K562 (cell line): Measurements from ENCODE around the gene CDK4. TPM values are rescaled to one million over a fixed set of nuclear protein-coding genes. Genes with fewer than 3 reads are reported as not detected.

Experiments used
- ATAC-seq: fragments of 200-7000 bp; cut with Tn5 transposase; 3 replicates; pipeline ENCODE4 v1.9.1; 2020; ENCODE audit warnings: moderate library complexity
- BruUV-seq: library from RNA; stranded (reverse); fragments of 400-500 nt; replicated peaks from 2 replicates; lab custom pipeline; 2021; lab: Mats Ljungman, UMichigan
- CTCF ChIA-PET: fragments of 300-600 bp; formaldehyde crosslinking; extraction: SDS; loops from one replicate; lab custom pipeline; 2021; ENCODE audit warnings: low intra/inter-chr PET ratio; lab: Yijun Ruan, JAX
- POLR2A ChIA-PET: fragments of 300-600, 350-650 bp; sonication (Branson Sonifier 250); formaldehyde crosslinking; extraction: SDS; loops from one replicate; lab custom pipeline; 2021; ENCODE audit warnings: antibody characterized with exemption, inconsistent platforms; lab: Yijun Ruan, JAX
- DNase-seq, 4 experiments: peaks; one replicate each; pipeline versions ENCODE4 v3.0.0 to v3.0.0-alpha.2; 2011 to 2018; ENCODE audit warnings: low spot score in 3 of 4, mixed read lengths in 3 of 4; ENCODE audit errors: extremely low read depth in 1 of 4
- FAIRE-seq: peaks from 2 replicates; lab custom pipeline; 2011; peaks lifted over from hg19 to GRCh38; lab: Jason Lieb, UNC
- H2AFZ ChIP-seq: 2 replicates; pipeline ENCODE4 v1.6.0; 2011; ENCODE audit warnings: low read depth, low read length, control low read depth, inconsistent platforms
- H3K27ac ChIP-seq: fragments of 200-600 bp; 3 replicates; pipeline ENCODE4 v1.8.0; 2011; ENCODE audit warnings: low read depth, mild to moderate bottlenecking, control low read depth, inconsistent platforms, low read length, moderate library complexity, mixed read lengths; ENCODE audit errors: extremely low read depth
- H3K27me3 ChIP-seq, 2 experiments: fragments of 300-600 bp in 1 of 2; 2 replicates in 1 of 2; 3 replicates in 1 of 2; pipeline versions ENCODE4 v1.6.0 to v1.8.0; 2011; ENCODE audit warnings: inconsistent platforms in 2 of 2, low read length in 2 of 2, mild to moderate bottlenecking in 1 of 2, mixed read lengths in 1 of 2, moderate library complexity in 1 of 2; ENCODE audit not compliant: control insufficient read depth in 2 of 2, insufficient read depth in 2 of 2
- H3K36me3 ChIP-seq: fragments of 300-600 bp; 3 replicates; pipeline ENCODE4 v1.8.0; 2011; ENCODE audit warnings: mild to moderate bottlenecking, low read length, inconsistent platforms; ENCODE audit not compliant: control insufficient read depth, insufficient read depth
- H3K4me1 ChIP-seq, 2 experiments: fragments of 200-600 bp in 1 of 2; replicated peaks in 1 of 2; 2 replicates in 1 of 2; 3 replicates in 1 of 2; pipeline versions ENCODE4 v1.5.1 to v1.8.0; 2011; ENCODE audit warnings: inconsistent platforms in 2 of 2, low read length in 2 of 2, mild to moderate bottlenecking in 1 of 2, mixed read lengths in 1 of 2, moderate library complexity in 1 of 2; ENCODE audit not compliant: control insufficient read depth in 2 of 2, insufficient read depth in 2 of 2
- H3K4me2 ChIP-seq: 2 replicates; pipeline ENCODE4 v1.6.1; 2011; ENCODE audit warnings: low read length, control low read depth, inconsistent platforms, mixed read lengths; ENCODE audit not compliant: insufficient read depth
- H3K4me3 ChIP-seq: fragments of 200-600 bp; sonication (generic), shearing (Covaris generic); 2 replicates; pipeline ENCODE4 v1.5.1; 2016; ENCODE audit warnings: control low read depth, inconsistent platforms
- H3K79me2 ChIP-seq: fragments of 200-600 bp; 3 replicates; pipeline ENCODE4 v1.8.0; 2011; ENCODE audit warnings: low read length, inconsistent platforms; ENCODE audit not compliant: control insufficient read depth, insufficient read depth
- H3K9ac ChIP-seq, 2 experiments: 2 replicates each; pipeline versions ENCODE4 v1.6.0 to v1.6.1; 2011; ENCODE audit warnings: low read depth in 2 of 2, low read length in 2 of 2, control low read depth in 1 of 2, inconsistent platforms in 1 of 2, mild to moderate bottlenecking in 1 of 2, mixed read lengths in 1 of 2; ENCODE audit not compliant: insufficient read depth in 1 of 2
- H3K9me1 ChIP-seq: one replicate; pipeline ENCODE4 v1.6.0; 2011; ENCODE audit warnings: inconsistent platforms, mild to moderate bottlenecking, low read length, moderate library complexity; ENCODE audit not compliant: control insufficient read depth, insufficient read depth
- H3K9me3 ChIP-seq: replicated peaks from 2 replicates; pipeline ENCODE4 v1.5.1; 2011; ENCODE audit warnings: low read depth, low read length, inconsistent platforms; ENCODE audit not compliant: control insufficient read depth, insufficient read depth
- H4K20me1 ChIP-seq: replicated peaks from 2 replicates; pipeline ENCODE4 v1.6.1; 2011; ENCODE audit warnings: low read length, inconsistent platforms, mixed read lengths; ENCODE audit not compliant: control insufficient read depth, insufficient read depth
- ARNT ChIP-seq, 2 experiments: fragments of 450-650 bp; IDR thresholded peaks; 2 replicates each; pipeline ENCODE4 v1.6.1; 2016; ENCODE audit warnings: mild to moderate bottlenecking in 1 of 2
- CCAR2 ChIP-seq: fragments of 200-400 bp; formaldehyde crosslinking; IDR thresholded peaks from 2 replicates; pipeline ENCODE4 v1.6.1; 2017; ENCODE audit warnings: mild to moderate bottlenecking, low read depth, low read length
- CCNT2 ChIP-seq: IDR thresholded peaks from 2 replicates; pipeline ENCODE4 v1.6.1; 2011; ENCODE audit warnings: borderline replicate concordance, low read depth, mild to moderate bottlenecking, moderate library complexity, mixed read lengths, low read length; ENCODE audit not compliant: insufficient read length; ENCODE audit errors: extremely low read depth
- HOMEZ ChIP-seq: fragments of 250-450 bp; sonication (Bioruptor Pico); IDR thresholded peaks from 2 replicates; pipeline ENCODE4 v1.4.0; 2020; ENCODE audit warnings: mild to moderate bottlenecking, moderate library complexity
- JUND ChIP-seq, 2 experiments: IDR thresholded peaks; 2 replicates in 1 of 2; 3 replicates in 1 of 2; pipeline ENCODE4 v1.6.1; 2011; ENCODE audit warnings: borderline replicate concordance in 2 of 2, low read depth in 2 of 2, low read length in 2 of 2, improper control_type of control experiment in 1 of 2, missing biosample characterization in 1 of 2, missing genetic modification characterization in 1 of 2, missing genetic modification reagents in 1 of 2
- MTF1 ChIP-seq: fragments of 250-450 bp; sonication (Bioruptor Pico); IDR thresholded peaks from 2 replicates; pipeline ENCODE4 v1.9.0; 2021; ENCODE audit warnings: moderate library complexity, mild to moderate bottlenecking, inconsistent platforms, borderline replicate concordance
- NFXL1 ChIP-seq: fragments of 450-650 bp; formaldehyde crosslinking; IDR thresholded peaks from 2 replicates; pipeline ENCODE4 v1.4.0; 2021; ENCODE audit warnings: mild to moderate bottlenecking
- SLC30A9 ChIP-seq: fragments of 250-450 bp; sonication (Bioruptor Pico); IDR thresholded peaks from 2 replicates; pipeline ENCODE4 v1.8.0; 2022; ENCODE audit warnings: mild to moderate bottlenecking, moderate library complexity
- ZBTB9 ChIP-seq: fragments of 450-650 bp; formaldehyde crosslinking; IDR thresholded peaks from 2 replicates; pipeline ENCODE4 v1.4.0; 2020; ENCODE audit warnings: mild to moderate bottlenecking, moderate library complexity
- ZNF707 ChIP-seq: fragments of 250-450 bp; sonication (Bioruptor Pico); conservative IDR thresholded peaks from 2 replicates; pipeline ENCODE4 v1.8.0; 2022; ENCODE audit warnings: inconsistent platforms, mild to moderate bottlenecking, moderate library complexity
- ZNF766 ChIP-seq: fragments of 200-800 bp; sonication (Bioruptor generic); conservative IDR thresholded peaks from 2 replicates; pipeline ENCODE4 v1.6.1; 2016; ENCODE audit warnings: missing genetic modification characterization, missing compliant biosample characterization
- WGBS: fragments of 100-300 bp; shearing (Covaris generic); methylation state at CpG from one replicate; pipeline ENCODE4 v1.1.6; 2016; ENCODE audit warnings: low coverage, mixed read lengths; ENCODE audit not compliant: insufficient coverage; ENCODE audit errors: missing lambda C conversion rate; 5-methylcytosine and 5-hydroxymethylcytosine counted together
- in situ Hi-C: fragments of 300-500 bp; cut with MboI; formaldehyde crosslinking; loops from 4 replicates; pipeline ENCODE4 v1.15.0; 2018; ENCODE audit warnings: inconsistent platforms, mixed read lengths
- intact Hi-C: fragments of 100-400 bp; cut with micrococcal nuclease; formaldehyde crosslinking; loops from 2 replicates; pipeline ENCODE4 v1.14.2; 2022
- polyA plus RNA-seq, 8 experiments: library from polyadenylated mRNA; depleted of rRNA in 4 of 8; stranded (reverse) in 5 of 8; unstranded in 3 of 8; fragments of >200 nt; fragmentation: Nextera tagmentation in 2 of 8; fragmentation: Illumina TruSeq in 1 of 8; extraction: Ambion mirVana in 2 of 8; extraction: Trizol in 1 of 8; gene quantifications; 2 replicates each; pipeline versions ENCODE4 v1.2.1 to v1.2.3, GENCODE V29; 2011 to 2014; ENCODE audit warnings: inconsistent platforms in 1 of 8, missing spikeins in 1 of 8
- total RNA-seq, 7 experiments: library from RNA; depleted of rRNA in 6 of 7; stranded (reverse); fragments of >200 nt in 6 of 7; fragmentation: Illumina TruSeq in 2 of 7; extraction: Trizol in 2 of 7; gene quantifications; 2 replicates each; pipeline versions ENCODE4 v1.2.1 to v1.2.3, GENCODE V29; 2011 to 2021; ENCODE audit warnings: low replicate concordance in 1 of 7
- TF ChIP-seq, protein P1 (sequence below): fragments of 450-650 bp; IDR thresholded peaks from 2 replicates; pipeline ENCODE4 v1.6.1; 2018; ENCODE audit not compliant: partially characterized antibody

Gene CDK4
- total and polyA plus RNA-seq, 9 of the 15 experiments (the other 6 are each of a cell fraction or from before 2014, with no cell fraction given), result 37.8 to 436 (median 238) TPM

DNA sequence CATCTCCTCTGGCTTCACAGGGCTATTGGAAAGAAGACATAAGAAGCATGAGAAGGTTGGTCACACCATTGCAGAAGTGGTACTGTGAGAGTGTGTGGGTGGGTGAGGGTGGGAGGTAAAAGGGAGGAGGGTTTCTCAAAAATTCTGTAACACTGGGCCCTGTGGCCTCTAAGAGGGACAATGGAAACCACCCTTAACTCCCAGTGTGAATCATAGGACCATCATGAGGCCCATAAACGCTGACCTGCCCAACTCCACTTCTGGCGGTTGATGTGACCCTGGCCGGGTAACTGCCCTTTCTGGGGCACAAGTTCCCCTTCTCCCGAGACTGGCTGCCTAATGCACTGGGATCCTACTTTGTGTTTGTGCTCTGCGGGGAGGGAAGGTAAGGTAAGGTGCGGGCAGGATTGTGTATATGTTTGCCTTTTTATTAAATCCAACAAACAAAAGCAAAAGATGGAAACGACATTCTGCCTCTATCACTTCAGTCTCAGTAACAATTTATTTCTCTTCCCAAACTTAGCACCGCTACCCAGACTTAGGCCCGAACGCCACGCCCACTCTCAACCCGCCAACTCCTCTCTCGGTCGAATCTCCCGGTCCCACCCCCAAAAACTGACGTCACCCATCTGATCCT lies 19.2 kb upstream of the CDK4 start:
- BruUV-seq, result TSS peak; percentile 78
- Histone ChIP-seq H3K9me1 (no peaks in the 10 kb centered on the region), H3K9me3 (no peaks in the 10 kb centered on the region), H3K27me3 (no peaks in the 10 kb centered on the region), H3K4me3 (peak overlapping the region; percentile 71), H3K9ac (peak overlapping the region; percentile 91 to 100), H3K4me1 (peaks cover 23 to 34% of the 10 kb centered on the region in 2 experiments), H3K4me2 (peak overlapping the region; percentile 99), H2AFZ (peak overlapping the region; percentile 98), H3K36me3 (peaks cover 45% of the 10 kb centered on the region), H4K20me1 (no peaks in the 10 kb centered on the region), H3K79me2 (peaks cover 27% of the 10 kb centered on the region), H3K27ac (peak overlapping the region; percentile 93)
- peak; percentile 90 to 97 (median 92) for DNase-seq
- CTCF ChIA-PET, result interaction anchor here (0.6 kb wide), 1 partner anchor 9 kb away, joined by 3 read pairs; no protein-coding TSS in a partner anchor
- POLR2A ChIA-PET, result interaction anchor here (0.6 to 1.6 kb wide), 10 partner anchors 8 to 219 kb away, joined by 3 to 11 read pairs (median 6); partner anchors contain the start of genes CDK4 and TSFM
- under 1% methylated on average over 16 of the region's 16 CpGs for WGBS
- in situ Hi-C loops (no loop called here), intact Hi-C loops (no loop called here)
- FAIRE-seq, result no peak
- ATAC-seq, result peak; percentile 80
- TF ChIP-seq SLC30A9, result no peak
- no peak for TF ChIP-seq ZBTB9 (CRISPR knock-in tag)
- peak; percentile 78 for TF ChIP-seq JUND (IDR thresholded peaks at IDR 0.05; ENCODE audit: borderline replicate concordance, low read depth, low read length)
- TF ChIP-seq JUND (tag; IDR thresholded peaks at IDR 0.05; ENCODE audit: borderline replicate concordance, low read depth, low read length), result no peak; the same call in 2 of the 3 replicates
- TF ChIP-seq MTF1 (CRISPR knock-in tag), result no peak
- TF ChIP-seq CCNT2, result peak; percentile 9
- no peak for TF ChIP-seq ZNF707
- TF ChIP-seq, protein P1, sequence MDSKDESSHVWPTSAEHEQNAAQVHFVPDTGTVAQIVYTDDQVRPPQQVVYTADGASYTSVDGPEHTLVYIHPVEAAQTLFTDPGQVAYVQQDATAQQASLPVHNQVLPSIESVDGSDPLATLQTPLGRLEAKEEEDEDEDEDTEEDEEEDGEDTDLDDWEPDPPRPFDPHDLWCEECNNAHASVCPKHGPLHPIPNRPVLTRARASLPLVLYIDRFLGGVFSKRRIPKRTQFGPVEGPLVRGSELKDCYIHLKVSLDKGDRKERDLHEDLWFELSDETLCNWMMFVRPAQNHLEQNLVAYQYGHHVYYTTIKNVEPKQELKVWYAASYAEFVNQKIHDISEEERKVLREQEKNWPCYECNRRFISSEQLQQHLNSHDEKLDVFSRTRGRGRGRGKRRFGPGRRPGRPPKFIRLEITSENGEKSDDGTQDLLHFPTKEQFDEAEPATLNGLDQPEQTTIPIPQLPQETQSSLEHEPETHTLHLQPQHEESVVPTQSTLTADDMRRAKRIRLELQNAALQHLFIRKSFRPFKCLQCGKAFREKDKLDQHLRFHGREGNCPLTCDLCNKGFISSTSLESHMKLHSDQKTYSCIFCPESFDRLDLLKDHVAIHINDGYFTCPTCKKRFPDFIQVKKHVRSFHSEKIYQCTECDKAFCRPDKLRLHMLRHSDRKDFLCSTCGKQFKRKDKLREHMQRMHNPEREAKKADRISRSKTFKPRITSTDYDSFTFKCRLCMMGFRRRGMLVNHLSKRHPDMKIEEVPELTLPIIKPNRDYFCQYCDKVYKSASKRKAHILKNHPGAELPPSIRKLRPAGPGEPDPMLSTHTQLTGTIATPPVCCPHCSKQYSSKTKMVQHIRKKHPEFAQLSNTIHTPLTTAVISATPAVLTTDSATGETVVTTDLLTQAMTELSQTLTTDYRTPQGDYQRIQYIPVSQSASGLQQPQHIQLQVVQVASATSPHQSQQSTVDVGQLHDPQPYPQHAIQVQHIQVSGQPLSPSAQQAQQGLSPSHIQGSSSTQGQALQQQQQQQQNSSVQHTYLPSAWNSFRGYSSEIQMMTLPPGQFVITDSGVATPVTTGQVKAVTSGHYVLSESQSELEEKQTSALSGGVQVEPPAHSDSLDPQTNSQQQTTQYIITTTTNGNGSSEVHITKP, result peak; percentile 95
- TF ChIP-seq NFXL1 (CRISPR knock-in tag), result no peak
- TF ChIP-seq ZNF766, result 0 out of 2 replicates have a peak, but pooled peaks have one; percentile 23
- TF ChIP-seq CCAR2, result no peak
- no peak for TF ChIP-seq HOMEZ
- TF ChIP-seq ARNT (IDR thresholded peaks at IDR 0.05), result 0 out of 4 replicates have a peak, but pooled peaks of 1 of the 2 experiments have one; percentile 43
